Fibroblast of villous mesenchyme (primary cell): ENCODE data around the gene VCAN. TPM values are rescaled to one million over a fixed set of nuclear protein-coding genes. Genes with fewer than 3 reads are reported as not detected.
A peak's percentile ranks its signal among the peaks of the same experiment; 100 is the strongest.

ENCODE experiments used
- DNase-seq: peaks from one replicate; pipeline ENCODE4 v3.0.0-alpha.2; 2010; ENCODE audit warnings: low read depth
- H3K4me3 ChIP-seq: 2 replicates; pipeline ENCODE4 v1.5.1; 2011; ENCODE audit warnings: low read depth, mild to moderate bottlenecking, low read length
- total RNA-seq: library from RNA; depleted of rRNA; stranded (reverse); fragments of >200 nt; gene quantifications from 2 replicates; pipeline ENCODE4 v1.2.3, GENCODE V29; 2012
- TF ChIP-seq, protein P1 (sequence below): IDR thresholded peaks from 2 replicates; pipeline ENCODE4 v1.5.1; 2012; ENCODE audit warnings: low read depth, mild to moderate bottlenecking, low read length; ENCODE audit not compliant: insufficient read depth

VCAN gene
- total RNA-seq, 1 donor: 490 TPM

DNA sequence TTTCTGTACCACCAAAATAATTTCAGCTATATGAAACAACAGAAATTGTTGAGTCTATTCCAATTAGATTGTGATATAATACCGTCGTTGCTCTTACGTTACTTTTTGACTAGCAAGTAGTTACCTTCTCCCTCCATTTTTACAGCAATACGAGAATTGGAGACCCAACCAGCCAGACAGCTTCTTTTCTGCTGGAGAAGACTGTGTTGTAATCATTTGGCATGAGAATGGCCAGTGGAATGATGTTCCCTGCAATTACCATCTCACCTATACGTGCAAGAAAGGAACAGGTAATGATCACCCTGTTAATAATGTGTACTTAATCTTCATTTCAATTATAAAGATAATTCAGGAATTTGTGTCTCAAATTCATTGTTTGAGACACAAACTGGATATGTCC, 100.7 kb downstream of the VCAN start:
- TF ChIP-seq, protein P1, sequence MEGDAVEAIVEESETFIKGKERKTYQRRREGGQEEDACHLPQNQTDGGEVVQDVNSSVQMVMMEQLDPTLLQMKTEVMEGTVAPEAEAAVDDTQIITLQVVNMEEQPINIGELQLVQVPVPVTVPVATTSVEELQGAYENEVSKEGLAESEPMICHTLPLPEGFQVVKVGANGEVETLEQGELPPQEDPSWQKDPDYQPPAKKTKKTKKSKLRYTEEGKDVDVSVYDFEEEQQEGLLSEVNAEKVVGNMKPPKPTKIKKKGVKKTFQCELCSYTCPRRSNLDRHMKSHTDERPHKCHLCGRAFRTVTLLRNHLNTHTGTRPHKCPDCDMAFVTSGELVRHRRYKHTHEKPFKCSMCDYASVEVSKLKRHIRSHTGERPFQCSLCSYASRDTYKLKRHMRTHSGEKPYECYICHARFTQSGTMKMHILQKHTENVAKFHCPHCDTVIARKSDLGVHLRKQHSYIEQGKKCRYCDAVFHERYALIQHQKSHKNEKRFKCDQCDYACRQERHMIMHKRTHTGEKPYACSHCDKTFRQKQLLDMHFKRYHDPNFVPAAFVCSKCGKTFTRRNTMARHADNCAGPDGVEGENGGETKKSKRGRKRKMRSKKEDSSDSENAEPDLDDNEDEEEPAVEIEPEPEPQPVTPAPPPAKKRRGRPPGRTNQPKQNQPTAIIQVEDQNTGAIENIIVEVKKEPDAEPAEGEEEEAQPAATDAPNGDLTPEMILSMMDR: no peak
- no peak overlapping the region for H3K4me3 ChIP-seq
- DNase-seq: no peak

DNA sequence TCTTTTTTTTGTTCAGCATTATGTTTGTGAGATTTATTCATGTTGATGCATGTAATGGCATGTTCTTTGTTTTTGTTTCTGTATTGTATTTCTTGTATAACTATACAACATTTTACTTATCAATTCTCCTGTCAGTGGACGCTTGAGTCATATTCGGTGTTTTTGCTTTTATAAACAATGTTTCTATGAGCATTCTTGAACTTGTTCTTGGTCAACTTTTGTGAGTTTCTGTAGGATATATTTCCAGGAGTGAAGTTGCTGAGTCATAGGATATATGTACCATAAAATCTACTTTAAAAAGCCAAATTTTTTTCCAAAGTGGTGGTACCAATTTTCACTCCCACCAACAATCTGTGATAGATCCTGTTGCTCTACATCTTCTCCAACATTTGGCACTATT, 104.8 kb downstream of the VCAN start:
- TF ChIP-seq, protein P1: no peak
- DNase-seq: no peak

DNA sequence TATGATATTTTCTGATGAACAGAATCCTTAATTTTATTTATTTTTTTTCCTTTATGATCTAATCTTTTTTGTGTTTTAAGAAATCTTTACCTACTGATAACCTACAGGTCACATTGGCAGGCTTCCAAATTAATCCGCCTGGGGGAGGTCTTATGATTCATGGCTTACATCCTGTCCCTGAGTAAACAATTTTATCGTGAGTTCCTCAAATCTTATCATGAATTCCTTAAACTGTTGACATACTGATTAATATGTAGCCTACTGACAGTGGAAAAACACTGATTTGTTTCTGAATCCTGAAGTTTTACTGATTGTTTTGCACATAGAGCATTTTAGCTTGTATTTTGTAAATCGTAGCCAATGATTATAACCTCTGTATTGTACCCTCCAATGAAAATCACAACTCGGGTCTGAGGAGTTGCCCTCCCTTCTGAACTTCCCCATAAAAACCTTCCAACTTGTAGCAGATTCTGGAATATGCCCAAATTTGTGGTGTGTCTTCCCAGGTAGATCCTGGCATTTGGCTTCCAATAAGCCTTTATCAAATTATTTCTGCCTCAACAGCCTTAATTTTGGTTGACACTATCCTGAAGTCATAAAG, 105.6 kb downstream of the VCAN start:
- peak; percentile 79 for DNase-seq
- TF ChIP-seq, protein P1: no peak
- H3K4me3 ChIP-seq: no peak overlapping the region

More for the DNA sequence above, 104.8 kb downstream of the VCAN start:
- H3K4me3 ChIP-seq: no peak overlapping the region

- DNase-seq: peak; percentile 66
- H3K4me3 ChIP-seq: no peak overlapping the region
- TF ChIP-seq, protein P1: no peak
These were observed 112.3 kb downstream of the VCAN start for GRCh38 chr5:83583859-83584258.

- peak; percentile 83 for DNase-seq
- no peak overlapping the region for H3K4me3 ChIP-seq
- TF ChIP-seq, protein P1: no peak
These were observed 115.6 kb downstream of the VCAN start for GRCh38 chr5:83586874-83587776.

DNA sequence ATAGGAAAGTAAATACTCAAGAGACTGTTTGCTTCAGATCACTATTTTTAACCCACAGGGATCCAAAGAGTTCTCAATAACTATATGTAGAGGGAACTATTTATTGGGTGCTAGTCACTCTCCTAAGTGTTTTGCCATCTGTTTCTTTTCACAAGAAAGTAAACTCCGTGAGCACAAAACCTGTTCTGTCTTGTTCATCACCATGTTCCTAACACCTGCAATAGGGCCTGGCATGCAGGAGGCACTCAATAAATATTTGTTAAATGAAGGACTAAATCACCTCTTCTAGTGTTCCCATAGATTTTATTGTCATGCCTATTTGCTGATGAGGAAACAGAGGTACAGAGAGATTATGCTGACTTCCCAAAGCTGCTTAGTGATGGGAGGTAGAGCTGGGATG, 118.2 kb downstream of the VCAN start:
- H3K4me3 ChIP-seq: no peak overlapping the region
- TF ChIP-seq, protein P1: no peak
- DNase-seq: no peak
